ENCODE data around the gene TRIM28.
A peak's percentile ranks its signal among the peaks of the same experiment; 100 is the strongest.
"Not testable (repeated sequence)": the region's sequence is repeated elsewhere in the genome, so short reads cannot be mapped to it uniquely, and the experiment has no call there.

The TRIM28 gene

GRCh38 chr19:58531034-58531840, 12.6 kb upstream of the TRIM28 start:
- no peak for TF ChIP-seq CTCF (IDR thresholded peaks at IDR 0.05; ENCODE audit: low read depth, low read length, missing control alignments)
- Histone ChIP-seq H3K27ac (no peak overlapping the region), H3K4me3 (ENCODE audit: low read depth, low read length) (no peak overlapping the region), H3K36me3 (replicated peaks) (no peaks in the 10 kb centered on the region), H3K27me3 (replicated peaks) (peaks cover 5% of the 10 kb centered on the region)
- no peak for DNase-seq
- in situ Hi-C loops (cut with HindIII; ENCODE audit: low pct_ligation_motif_present, low sequenced_read_pairs) = no loop called here

- Histone ChIP-seq H3K27ac (no peak overlapping the region), H3K27me3 (replicated peaks) (peaks cover 11% of the 10 kb centered on the region), H3K4me3 (ENCODE audit: low read depth, low read length) (no peak overlapping the region), H3K36me3 (replicated peaks) (no peaks in the 10 kb centered on the region)
- DNase-seq = no peak
- in situ Hi-C loops (cut with HindIII; ENCODE audit: low pct_ligation_motif_present, low sequenced_read_pairs) = no loop called here
- no peak for TF ChIP-seq CTCF (IDR thresholded peaks at IDR 0.05; ENCODE audit: low read depth, low read length, missing control alignments)
These were observed 8.0 kb upstream of the TRIM28 start for GRCh38 chr19:58535857-58536256.

- in situ Hi-C loops (cut with HindIII; ENCODE audit: low pct_ligation_motif_present, low sequenced_read_pairs) = no loop called here
- no peak overlapping the region for H3K4me3 ChIP-seq (ENCODE audit: low read depth, low read length)
- DNase-seq = no peak
- no peak overlapping the region for H3K27ac ChIP-seq
- no peaks in the 10 kb centered on the region for H3K36me3 ChIP-seq (replicated peaks)
- H3K27me3 ChIP-seq (replicated peaks) = peaks cover 7% of the 10 kb centered on the region
- TF ChIP-seq CTCF (IDR thresholded peaks at IDR 0.05; ENCODE audit: low read depth, low read length, missing control alignments) = no peak
These were observed 6.7 kb upstream of the TRIM28 start for GRCh38 chr19:58536852-58537798.

DNA sequence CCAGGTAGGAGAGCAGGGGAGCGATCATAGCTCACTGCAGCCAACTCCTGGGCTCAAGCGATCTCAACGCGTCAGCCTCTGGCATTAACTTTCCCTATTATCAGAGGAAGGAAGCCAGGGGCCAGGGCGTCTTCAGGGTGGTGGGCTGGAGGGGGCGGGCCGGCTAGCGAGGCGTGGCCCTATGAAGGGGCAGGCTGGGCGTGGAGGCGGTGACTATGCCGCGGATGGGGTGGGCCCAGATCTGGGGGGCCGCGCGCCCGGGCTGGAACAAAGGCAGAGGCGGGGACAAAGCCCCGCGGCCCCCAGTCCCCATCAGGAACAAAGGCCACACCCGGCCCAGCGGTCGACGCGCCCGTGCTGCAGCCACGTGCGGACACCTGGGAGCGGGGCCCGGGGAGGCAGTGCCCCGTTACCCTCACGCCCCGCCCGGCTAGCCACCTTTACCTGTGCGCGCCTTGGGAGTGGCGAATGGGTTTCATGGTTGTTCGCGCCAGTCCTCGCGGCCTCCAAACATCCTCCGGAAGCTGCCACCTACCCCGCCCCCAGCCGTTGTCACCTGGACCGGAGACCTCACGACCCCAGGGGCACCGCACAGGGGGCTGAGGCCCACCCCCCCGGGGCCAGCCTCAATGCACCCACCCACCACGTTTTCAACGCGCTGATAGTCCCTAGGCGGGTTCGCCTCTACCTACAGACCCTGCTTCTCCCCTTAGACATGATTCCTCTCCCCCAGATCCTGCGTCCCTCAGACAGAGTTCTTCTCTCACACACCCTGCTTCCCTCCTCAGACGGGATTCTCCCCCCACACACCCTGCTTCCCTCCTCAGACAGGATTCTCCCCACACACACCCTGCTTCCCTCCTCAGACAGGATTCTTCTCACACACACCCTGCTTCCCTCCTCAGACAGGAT, 5.4 kb upstream of the TRIM28 start:
- peaks cover 7% of the 10 kb centered on the region for H3K27me3 ChIP-seq (replicated peaks)
- no peak for DNase-seq
- TF ChIP-seq CTCF (IDR thresholded peaks at IDR 0.05; ENCODE audit: low read depth, low read length, missing control alignments) = no peak
- in situ Hi-C loops (cut with HindIII; ENCODE audit: low pct_ligation_motif_present, low sequenced_read_pairs) = no loop called here
- peak overlapping the region; percentile 43 for H3K4me3 ChIP-seq (ENCODE audit: low read depth, low read length)
- no peaks in the 10 kb centered on the region for H3K36me3 ChIP-seq (replicated peaks)
- no peak overlapping the region for H3K27ac ChIP-seq

DNA sequence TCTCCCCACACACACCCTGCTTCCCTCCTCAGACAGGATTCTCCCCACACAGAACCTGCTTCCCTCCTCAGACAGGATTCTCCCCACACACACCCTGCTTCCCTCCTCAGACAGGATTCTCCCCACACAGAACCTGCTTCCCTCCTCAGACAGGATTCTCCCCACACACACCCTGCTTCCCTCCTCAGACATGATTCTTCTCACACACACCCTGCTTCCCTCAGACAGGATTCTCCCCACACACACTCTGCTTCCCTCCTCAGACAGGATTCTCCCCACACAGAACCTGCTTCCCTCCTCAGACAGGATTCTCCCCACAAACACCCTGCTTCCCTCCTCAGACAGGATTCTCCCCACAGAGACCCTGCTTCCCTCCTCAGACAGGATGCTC, 4.7 kb upstream of the TRIM28 start:
- H3K4me3 ChIP-seq (ENCODE audit: low read depth, low read length); DNase-seq; in situ Hi-C loops (cut with HindIII; ENCODE audit: low pct_ligation_motif_present, low sequenced_read_pairs); H3K27me3 ChIP-seq (replicated peaks); H3K27ac ChIP-seq; H3K36me3 ChIP-seq (replicated peaks): not testable (repeated sequence)

GRCh38 chr19:58542641-58543372, 1.1 kb upstream of the TRIM28 start:
- H3K4me3 ChIP-seq (ENCODE audit: low read depth, low read length); H3K27me3 ChIP-seq (replicated peaks); in situ Hi-C loops (cut with HindIII; ENCODE audit: low pct_ligation_motif_present, low sequenced_read_pairs); H3K27ac ChIP-seq; H3K36me3 ChIP-seq (replicated peaks); DNase-seq: not testable (repeated sequence)

Data from brain microvascular endothelial cell (primary cell).